Measurements from ENCODE around the gene PAXX. TPM values are rescaled to one million over a fixed set of nuclear protein-coding genes. Genes with fewer than 3 reads are reported as not detected.

PAXX gene
- total RNA-seq, 1 donor from 2014 or later = 13.6 TPM

- DNase-seq = no peak
Measured at GRCh38 chr9:136953771-136954269, 38.4 kb upstream of the PAXX start.

GRCh38 chr9:136954270-136955083, 37.7 kb upstream of the PAXX start:
- DNase-seq = no peak

- DNase-seq = no peak
Measured at GRCh38 chr9:136955202-136955942, 36.9 kb upstream of the PAXX start.

- no peak for DNase-seq
Measured at GRCh38 chr9:136955943-136956335, 36.3 kb upstream of the PAXX start.

- DNase-seq = no peak
Measured at GRCh38 chr9:136956604-136957003, 35.6 kb upstream of the PAXX start.

- no peak for DNase-seq
Measured at GRCh38 chr9:136957461-136957860, 34.8 kb upstream of the PAXX start.

- DNase-seq = no peak
Measured at GRCh38 chr9:136957901-136958300, 34.3 kb upstream of the PAXX start.

GRCh38 chr9:136958473-136958872, 33.7 kb upstream of the PAXX start:
- DNase-seq = no peak

GRCh38 chr9:136958898-136959850, 33.0 kb upstream of the PAXX start:
- DNase-seq = no peak

- no peak for DNase-seq
Measured at GRCh38 chr9:136960212-136960937, 31.8 kb upstream of the PAXX start.

- no peak for DNase-seq
Measured at GRCh38 chr9:136960938-136961275, 31.3 kb upstream of the PAXX start.

GRCh38 chr9:136961279-136962065, 30.8 kb upstream of the PAXX start:
- no peak for DNase-seq

- DNase-seq = no peak
Measured at GRCh38 chr9:136962163-136962562, 30.1 kb upstream of the PAXX start.

- DNase-seq = no peak
Measured at GRCh38 chr9:136962701-136963248, 29.4 kb upstream of the PAXX start.

GRCh38 chr9:136963341-136963740, 28.9 kb upstream of the PAXX start:
- no peak for DNase-seq

- no peak for DNase-seq
Measured at GRCh38 chr9:136963751-136964150, 28.5 kb upstream of the PAXX start.

GRCh38 chr9:136964171-136964689, 28.0 kb upstream of the PAXX start:
- DNase-seq = no peak

- no peak for DNase-seq
Measured at GRCh38 chr9:136964833-136965422, 27.3 kb upstream of the PAXX start.

- peak; percentile 27 for DNase-seq
Measured at GRCh38 chr9:136965771-136966484, 26.3 kb upstream of the PAXX start.
